GM12891 (cell line): ENCODE measurements around the gene VASP.

ENCODE experiments used
- POLR2A ChIP-seq: IDR thresholded peaks from 2 replicates; pipeline ENCODE4 v1.6.1; 2011; ENCODE audit warnings: low read depth, low read length, control low read depth
- POLR2AphosphoS5 ChIP-seq: IDR thresholded peaks from 2 replicates; pipeline ENCODE4 v1.6.1; 2011; ENCODE audit warnings: low read depth, low read length, control low read depth
- POU2F2 ChIP-seq: IDR thresholded peaks from 2 replicates; pipeline ENCODE4 v1.6.1; 2011; ENCODE audit warnings: low read depth, mild to moderate bottlenecking, control low read depth, low read length, moderate library complexity
- TAF1 ChIP-seq: IDR thresholded peaks from 2 replicates; pipeline ENCODE4 v1.6.1; 2011; ENCODE audit warnings: low read depth, low read length, control low read depth

DNA sequence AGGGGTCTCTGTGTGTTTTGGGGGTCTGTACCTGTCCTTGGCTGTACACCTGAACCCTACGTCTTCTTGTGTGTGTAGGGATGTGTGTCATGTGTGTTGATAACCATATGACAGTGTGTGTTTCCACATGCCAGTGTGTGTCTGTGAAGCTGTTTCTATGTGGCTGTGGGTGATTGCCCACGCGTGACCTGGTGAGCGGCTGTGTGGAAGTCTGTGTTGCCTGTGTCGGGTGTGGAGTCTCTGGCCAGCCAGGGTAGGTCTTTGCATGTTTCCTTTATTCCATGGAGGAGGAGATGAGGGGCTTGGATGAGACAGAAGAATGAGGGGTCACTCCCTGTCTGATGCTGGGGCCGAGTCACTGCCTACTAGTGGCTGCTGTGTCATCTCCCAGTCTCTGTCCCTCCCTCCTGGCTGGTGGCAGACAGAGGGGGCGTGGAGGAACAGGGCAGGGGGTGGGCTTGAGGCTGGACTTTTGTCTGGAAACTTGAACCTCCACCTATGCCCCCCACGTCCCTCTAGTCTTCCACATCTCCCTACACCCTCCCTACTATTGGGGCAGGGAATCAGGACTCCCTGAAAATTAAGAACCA lies 42.3 kb upstream of the VASP start:
- TF ChIP-seq TAF1 (no peak), POLR2A (no peak), POLR2AphosphoS5 (no peak), POU2F2 (no peak)
